Left hindlimb (tissue), 1 donor: Measurements from ENCODE around the gene MRPS7.
"Not testable (repeated sequence)": the region's sequence is repeated elsewhere in the genome, so short reads cannot be mapped to it uniquely, and the experiment has no call there.

Experiments
- DNase-seq: peaks from one replicate; pipeline ENCODE4 v3.0.0-alpha.2; 2018

MRPS7 gene

DNA sequence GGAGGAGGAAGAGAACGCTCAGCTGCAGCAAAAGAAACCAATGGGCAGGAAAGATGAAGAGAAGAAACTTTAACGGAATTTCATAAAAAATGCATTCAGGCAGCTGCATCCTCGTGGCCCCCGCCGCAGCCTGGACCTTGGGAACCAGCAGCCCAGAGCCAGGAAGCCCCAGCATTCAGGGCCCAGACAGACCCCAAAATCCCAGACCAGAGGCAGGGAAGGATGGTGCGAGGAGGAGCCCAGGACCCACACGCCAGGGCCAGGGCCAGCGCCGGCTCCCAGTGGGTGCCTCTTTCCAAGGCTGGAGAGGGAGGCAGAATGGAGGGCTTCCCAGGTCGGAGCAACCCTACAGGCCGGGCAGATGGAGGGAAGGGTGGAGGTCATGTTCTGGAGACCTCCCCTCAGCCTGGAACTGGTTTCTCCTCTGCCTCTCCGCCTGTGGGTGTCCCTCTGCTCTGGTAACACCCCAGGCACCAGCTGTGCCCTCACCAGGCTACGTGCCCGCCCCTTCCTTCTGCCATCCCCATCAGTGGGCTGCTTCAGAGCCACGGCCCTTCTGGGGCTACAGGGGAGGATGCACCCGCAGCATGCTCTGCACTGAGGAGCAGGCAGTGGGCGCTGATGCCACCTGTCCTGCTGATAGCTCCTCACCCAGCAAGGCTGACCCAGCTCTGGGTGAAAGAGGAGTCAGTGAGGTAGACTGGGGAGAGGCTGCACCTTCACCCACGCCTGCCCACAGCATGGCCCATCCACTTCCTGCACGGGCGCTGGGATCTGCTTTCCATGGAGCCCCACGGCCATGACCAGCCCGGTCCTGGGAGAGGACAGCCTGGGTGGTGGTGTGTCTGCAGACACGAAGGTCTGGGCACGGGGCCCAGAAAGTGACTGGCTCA, 10.5 kb downstream of the MRPS7 start:
- no peak for DNase-seq

DNA sequence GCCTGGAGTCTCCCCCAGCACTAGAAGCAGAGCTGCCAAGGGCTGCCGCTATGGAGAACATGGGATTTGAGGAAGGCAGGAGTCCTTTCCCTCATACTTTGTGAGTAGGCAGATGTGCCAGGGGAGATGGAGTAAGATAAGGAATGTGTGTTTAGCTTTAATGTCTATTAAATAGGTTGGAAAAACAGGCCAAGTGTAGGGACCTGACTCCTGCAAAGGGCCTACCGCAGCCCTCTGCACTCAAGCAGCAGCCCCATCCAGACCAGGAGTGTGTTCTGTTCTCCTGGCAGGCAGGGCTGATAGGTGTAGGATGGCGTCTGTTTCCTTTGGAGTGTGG, 11.1 kb downstream of the MRPS7 start:
- no peak for DNase-seq

GRCh38 chr17:75273977-75274708, 12.5 kb downstream of the MRPS7 start:
- no peak for DNase-seq

DNA sequence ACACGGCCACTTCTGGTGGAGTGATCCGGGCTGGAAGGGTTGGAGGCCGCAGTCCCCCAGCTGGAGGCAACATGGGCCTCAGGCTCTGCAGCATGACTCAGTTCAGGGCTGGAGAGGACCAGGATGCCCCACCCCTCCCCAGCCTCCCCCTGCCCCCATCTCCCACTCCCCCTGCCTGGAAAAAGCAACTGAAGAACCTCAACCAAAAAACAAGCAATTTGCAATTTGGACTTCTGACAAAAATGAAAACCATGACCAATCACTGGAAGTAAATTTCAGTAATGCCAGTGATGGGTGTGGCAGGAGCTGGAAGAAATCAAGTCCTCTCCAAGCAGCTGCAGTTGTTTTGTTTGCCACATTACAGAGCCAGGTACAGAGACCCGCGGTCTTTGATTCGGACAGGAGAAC, 16.0 kb downstream of the MRPS7 start:
- DNase-seq: no peak

GRCh38 chr17:75280189-75280588, 18.5 kb downstream of the MRPS7 start:
- DNase-seq: not testable (repeated sequence)

DNA sequence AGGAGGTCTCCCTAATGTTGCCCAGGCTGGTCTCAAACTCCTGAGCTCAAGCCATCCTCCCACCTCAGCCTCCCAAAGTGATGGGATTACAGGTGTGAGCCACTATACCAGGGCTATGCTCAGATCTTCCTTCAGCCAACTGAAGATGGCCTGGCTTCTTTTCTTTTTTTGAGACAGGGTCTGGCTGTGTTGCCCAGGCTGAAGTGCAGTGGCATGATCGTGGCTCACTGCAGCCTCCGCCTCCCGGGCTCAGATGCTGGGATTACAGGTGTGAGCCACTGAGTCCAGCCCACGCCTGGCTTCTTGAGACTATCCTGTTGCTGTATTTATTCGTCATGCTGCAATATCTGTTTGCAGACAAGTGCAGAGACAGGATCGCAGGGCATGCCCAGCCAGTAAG, 23.4 kb downstream of the MRPS7 start:
- DNase-seq: no peak

DNA sequence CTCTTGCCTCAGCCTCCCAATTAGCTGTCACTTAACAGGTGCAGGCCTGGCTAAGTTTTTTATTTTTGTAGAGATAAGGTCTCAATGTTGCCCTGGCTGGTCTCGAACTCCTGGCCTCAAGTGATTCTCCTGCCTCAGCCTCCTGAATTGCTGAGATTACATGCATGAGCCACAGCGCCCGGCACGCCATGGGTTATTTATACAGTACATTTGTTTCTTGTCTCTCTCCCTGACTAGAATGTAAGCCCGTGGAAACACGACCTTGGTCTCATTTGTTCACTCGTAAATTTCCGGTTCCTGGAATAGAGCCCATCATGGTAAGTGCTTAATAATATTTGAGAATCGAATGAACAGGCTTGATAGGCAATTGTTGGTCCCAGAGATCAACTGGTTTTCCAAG, 25.5 kb downstream of the MRPS7 start:
- DNase-seq: no peak

DNA sequence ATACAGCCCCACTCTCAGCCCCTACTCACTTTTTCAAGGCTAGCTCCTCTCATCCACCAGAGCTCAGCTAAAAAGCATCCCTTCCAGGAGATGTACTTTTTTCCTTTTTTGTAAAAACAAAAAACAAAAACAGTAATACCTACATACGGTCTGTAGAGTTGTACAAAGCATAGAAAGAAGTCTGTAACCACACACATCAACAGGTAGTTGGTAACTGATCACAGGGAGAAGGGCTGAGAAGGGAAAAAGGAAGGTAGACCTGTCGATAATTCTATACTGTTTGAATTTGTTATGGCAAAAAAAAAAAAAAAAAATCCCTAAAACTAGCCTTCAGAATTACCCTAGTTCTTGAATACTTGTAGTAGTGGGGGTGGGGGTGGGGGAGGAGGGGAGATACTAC, 26.7 kb downstream of the MRPS7 start:
- DNase-seq: no peak

DNA sequence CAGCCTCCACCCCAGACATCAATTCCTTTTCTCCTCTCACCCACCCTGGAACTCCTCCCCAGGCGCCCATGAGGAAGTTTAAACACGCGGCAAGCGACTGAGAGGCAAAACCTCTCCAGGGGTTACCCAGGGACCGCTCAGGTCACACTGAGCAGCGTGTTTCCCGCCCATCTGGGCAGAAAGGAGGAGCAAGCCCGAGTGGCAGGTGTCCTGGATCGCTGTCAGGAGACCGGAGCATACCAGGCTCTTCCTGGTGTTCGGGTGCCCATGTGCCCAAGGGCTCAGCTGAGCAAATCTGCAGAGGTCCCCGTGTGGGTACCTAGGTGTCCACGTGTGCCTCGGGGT, 27.1 kb downstream of the MRPS7 start:
- peak; percentile 43 for DNase-seq

- peak; percentile 98 for DNase-seq
Measured at GRCh38 chr17:75289115-75289831, 27.6 kb downstream of the MRPS7 start, which contains the start of gene SLC25A19. TSS of gene SLC25A19 (minus strand) at chr17:75289433. CDS start at chr17:75286764, 2,669 bp downstream.

DNA sequence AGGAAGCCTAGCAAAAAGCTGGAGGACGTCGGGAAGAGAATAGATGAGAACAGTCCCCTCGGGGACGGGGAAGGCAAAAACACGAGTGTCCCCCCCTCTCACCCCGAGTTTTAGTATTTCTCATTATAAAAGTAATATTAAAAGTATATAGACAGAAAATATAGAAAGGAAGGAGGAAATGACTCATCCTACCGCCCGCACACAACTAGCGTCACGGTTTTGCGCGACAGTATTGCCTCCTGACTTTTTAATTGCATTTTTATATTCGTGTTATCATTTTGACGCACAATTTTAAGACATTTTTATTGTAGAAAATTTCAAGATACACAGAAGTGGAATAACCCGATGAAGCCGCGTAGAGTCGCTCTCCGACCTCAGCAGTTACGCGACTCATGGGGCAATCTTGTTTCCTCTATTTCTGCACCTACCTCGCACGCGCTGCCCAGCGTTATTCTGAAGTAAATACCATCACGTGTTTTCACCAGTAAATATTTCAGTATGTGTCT, 28.2 kb downstream of the MRPS7 start:
- no peak for DNase-seq

DNA sequence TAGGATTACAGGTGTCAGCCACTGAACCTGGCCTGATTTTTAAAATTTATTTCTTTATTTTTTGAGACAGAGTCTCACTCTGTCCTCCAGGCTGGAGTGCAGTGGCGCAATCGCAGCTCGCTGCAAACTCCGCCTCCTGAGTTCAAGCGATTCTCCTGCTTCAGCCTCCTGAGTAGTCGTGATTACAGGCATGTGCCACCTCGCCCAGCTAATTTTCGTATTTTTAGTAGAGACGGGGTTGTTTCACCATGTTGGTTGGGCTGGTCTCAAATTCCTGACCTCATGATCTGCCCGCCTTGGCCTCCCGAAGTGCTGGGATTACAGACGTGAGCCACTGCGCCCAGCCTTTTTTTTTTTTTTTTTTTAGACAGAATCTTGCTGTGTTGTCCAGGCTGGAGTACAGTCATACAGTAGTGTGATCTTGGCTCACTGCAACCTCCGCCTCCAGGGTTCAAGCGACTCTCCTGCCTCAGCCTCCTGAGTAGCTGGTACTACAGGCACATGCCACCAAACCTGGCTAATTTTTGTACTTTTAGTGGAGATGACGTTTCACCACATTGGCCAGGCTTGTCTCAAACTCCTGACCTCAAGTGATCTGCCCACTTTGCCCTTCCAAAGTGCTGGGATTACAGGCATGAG, 31.2 kb downstream of the MRPS7 start:
- not testable (repeated sequence) for DNase-seq

DNA sequence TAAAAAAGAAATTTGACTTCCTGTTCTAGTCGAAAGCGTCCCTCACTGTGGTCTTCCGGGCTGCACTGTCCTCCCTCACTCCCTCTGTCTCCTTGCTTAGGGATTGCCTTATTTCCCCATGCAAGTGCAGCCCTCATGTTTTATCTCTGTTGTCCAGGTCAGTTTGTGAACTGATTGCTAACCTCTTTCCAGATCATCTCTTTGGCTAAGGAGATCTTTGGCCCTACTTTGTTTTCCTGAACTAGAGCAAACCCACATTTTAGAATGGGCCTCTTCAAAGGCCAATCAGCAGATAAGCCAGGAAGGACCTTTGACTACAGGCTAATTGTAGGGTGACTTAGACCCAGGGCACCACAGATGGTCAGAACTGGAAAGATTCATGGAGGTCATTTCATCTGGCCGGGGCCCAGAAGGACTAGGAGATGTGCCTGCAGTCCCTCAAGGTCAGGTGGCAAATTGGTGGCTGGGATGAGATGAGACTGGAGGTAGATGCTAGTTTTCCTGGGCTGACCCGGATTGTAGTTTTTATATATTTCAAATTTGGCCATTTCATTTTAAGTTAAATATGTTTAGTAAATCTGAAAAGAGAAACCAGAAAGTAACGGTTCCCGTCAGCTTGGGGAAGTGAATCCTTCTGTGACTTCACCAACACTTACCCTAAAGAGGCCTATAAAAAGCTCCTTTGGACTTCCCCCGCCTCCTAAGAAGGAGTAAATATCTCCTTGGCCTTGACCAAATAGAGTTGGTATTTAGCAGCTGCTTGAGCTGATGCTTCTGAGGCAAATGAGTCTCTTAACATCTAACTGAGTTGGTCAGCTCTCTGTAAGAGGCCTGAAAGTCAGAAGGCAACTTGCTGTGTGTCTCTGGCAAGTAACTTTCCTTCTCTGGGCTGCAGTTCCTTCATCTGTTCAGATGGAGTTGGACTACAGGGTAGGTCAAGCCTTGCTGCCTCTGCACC, 33.8 kb downstream of the MRPS7 start:
- DNase-seq: no peak

- DNase-seq: no peak
Measured at GRCh38 chr17:75300280-75300679, 38.6 kb downstream of the MRPS7 start.

DNA sequence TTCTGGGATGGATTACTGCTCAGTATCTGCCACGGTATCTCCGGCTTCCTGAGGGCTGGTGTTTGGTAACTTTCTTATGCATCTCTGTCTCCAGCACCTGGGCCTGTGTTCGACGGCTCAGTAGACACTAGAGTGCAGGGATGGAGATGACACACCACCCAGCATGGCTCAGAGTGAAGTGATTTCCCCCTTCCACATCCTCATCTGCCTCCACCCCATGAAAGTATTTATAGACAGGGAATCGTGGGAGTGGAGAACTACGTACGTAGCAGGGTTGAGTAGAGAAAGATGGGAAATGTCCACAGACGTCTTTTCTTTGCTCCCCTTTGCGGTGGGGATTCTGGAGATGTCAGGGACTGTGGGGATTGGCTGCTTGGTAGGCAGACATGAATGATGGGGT, 39.4 kb downstream of the MRPS7 start:
- DNase-seq: no peak

DNA sequence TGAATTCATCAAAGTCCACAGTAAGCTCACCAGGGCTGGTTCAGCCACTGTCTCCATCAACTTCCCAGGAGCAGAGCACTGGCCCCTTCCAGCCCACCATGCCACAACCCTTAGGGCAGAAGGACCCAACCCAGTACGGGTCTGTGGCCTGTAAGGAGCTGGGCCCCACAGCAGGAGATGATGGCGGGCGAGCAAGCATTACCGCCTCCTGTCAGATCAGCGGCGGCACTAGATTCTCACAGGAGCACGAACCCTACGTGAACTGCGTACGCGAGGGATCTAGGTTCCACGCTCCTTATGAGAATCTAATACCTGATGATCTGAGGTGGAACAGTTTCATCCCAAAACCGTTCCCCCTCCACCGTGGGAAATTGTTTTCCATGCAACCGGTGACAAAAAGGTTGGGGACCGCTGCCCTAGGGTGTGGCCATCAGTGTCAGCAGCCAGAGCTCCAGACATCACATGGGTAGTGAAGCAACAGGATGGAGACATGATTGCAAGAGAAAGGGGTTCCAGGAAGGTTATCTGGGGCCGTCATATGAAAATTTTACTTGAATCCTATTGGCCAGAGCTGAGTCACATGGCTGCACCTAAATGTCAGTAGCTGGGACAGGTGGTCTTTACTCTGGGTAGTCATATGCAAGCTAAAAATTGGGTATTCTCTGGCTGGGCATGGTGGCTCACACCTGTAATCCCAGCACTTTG, 40.0 kb downstream of the MRPS7 start:
- no peak for DNase-seq

- DNase-seq: no peak
Measured at GRCh38 chr17:75307957-75308731, 46.5 kb downstream of the MRPS7 start.

DNA sequence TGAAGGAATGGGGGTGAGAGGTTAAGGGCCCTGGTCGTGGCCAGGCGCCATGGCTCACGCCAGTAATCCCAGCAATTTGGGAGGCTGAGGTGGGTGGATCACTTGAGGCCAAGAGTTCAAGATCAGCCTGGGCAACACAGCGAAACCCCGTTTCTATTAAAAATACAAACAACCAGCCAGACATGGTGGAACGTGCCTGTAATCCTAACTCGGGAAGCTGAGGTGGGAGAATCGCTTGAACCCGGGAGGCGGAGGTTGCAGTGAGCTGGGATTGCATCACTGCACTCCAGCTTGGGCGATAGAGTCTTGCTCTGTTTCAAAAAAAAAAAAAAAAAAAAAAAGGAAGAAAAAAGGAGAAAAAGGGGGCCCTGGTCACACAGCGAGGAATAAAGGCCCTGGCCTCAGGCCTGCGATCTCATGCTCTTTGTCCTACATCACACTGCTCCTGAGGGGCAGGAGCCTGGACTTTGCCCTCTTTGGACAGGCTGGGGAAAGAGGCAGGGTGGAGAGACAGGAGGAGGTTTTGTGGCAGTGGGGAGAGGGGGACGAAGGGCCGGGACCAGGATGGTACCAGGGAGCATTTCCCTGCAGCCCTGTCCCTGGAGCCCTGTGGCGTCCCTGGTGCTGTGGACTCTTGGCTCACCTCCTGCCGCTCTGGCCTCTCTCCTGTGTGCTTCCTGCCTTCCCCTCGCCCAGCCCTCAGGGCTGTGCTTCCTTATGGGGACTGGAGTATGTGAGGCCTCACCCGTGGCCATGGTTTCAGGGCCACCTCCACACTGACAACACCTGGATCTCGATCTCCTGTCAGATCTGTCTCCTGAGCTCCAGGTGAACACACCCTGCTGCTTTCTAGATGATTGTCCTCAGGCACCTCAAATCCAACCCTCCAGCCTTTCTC, 47.3 kb downstream of the MRPS7 start:
- no peak for DNase-seq

- DNase-seq: no peak
Measured at GRCh38 chr17:75313941-75314551, 52.4 kb downstream of the MRPS7 start.
